SIG-M5 treated with dmso at 0.1 percent for 504 hours (cell line): Measurements from ENCODE around the gene KCNJ4.
"Not testable (repeated sequence)": the region's sequence is repeated elsewhere in the genome, so short reads cannot be mapped to it uniquely, and the experiment has no call there.

Experiments
- DNase-seq: peaks from one replicate; lab custom pipeline; 2025; ENCODE audit not compliant: unreplicated experiment; lab: John Stamatoyannopoulos, UW

KCNJ4 gene

GRCh38 chr22:38388506-38389427 lies 66.2 kb downstream of the KCNJ4 start:
- DNase-seq = not testable (repeated sequence)

DNA sequence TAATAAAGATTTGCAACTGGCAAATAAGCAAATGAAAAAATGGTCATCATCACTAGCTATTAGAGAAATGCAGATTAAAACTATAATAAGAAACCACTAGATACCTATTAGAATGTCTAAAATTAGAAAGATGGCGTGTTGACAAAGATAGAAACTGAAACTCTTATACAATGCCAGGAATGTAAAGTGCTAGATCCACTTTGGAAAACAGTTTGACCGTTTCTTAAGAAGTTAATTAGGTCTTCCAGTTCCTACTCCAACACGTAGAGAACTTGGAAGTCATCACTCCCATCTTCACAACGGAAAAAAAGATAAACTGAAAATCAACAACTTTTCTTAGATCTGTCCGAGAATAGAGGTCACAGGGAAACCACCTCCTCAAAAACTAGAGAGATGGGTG lies 68.1 kb downstream of the KCNJ4 start:
- DNase-seq = not testable (repeated sequence)

DNA sequence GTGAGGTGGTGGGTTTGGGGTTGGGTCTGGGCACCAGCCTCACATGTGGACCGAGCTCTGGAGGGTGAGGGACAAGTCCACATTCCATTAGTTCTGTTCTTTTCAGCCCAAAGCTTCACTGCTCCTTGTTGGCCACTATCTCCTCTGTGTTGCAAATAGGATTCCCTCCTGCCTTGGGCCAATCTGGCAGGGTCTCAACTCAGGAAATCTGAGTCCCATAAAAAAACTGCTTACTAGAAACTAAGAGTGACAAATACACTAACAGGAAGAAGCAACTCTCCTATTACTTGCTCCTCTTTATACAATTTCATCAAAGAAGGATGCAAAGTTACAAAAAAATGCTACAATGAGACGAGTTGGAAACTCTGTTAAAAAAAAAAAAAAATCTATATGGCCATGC lies 71.6 kb downstream of the KCNJ4 start:
- DNase-seq = no peak

- not testable (repeated sequence) for DNase-seq
Observed at GRCh38 chr22:38381371-38381770, 73.6 kb downstream of the KCNJ4 start.
